HepG2 (cell line): ENCODE measurements around the gene RBM22. TPM values are rescaled to one million over a fixed set of nuclear protein-coding genes. Genes with fewer than 3 reads are reported as not detected.

Experiments used
- CC2D1A ChIP-seq: sonication (generic); formaldehyde crosslinking; IDR thresholded peaks from 2 replicates; pipeline ENCODE4 v1.8.1; 2023; ENCODE audit warnings: mild to moderate bottlenecking, missing genetic modification reagents
- FOXO1 ChIP-seq: sonication (generic); formaldehyde crosslinking; IDR thresholded peaks from 2 replicates; pipeline ENCODE4 v1.4.0; 2020; ENCODE audit warnings: missing genetic modification reagents
- MAFK ChIP-seq, 2 experiments: IDR thresholded peaks in 1 of 2; conservative IDR thresholded peaks in 1 of 2; 2 replicates each; pipeline ENCODE4 v1.6.1; 2011; ENCODE audit warnings: improper control_type of control experiment in 2 of 2, low read length in 2 of 2
- MLXIP ChIP-seq: sonication (generic); formaldehyde crosslinking; IDR thresholded peaks from 2 replicates; pipeline ENCODE4 v1.9.0; 2021; ENCODE audit warnings: missing genetic modification reagents, borderline replicate concordance
- NCOA5 ChIP-seq: sonication (generic); formaldehyde crosslinking; IDR thresholded peaks from 2 replicates; pipeline ENCODE4 v1.4.0; 2020; ENCODE audit warnings: missing genetic modification reagents
- RARA ChIP-seq: IDR thresholded peaks from 2 replicates; pipeline ENCODE4 v1.6.1; 2016; ENCODE audit warnings: missing genetic modification reagents, missing compliant biosample characterization
- SP1 ChIP-seq, 2 experiments: fragments of 450-650 bp in 1 of 2; sonication (generic) in 1 of 2; formaldehyde crosslinking in 1 of 2; IDR thresholded peaks; 2 replicates each; pipeline versions ENCODE4 v1.4.0 to v1.6.1; 2016 to 2020; ENCODE audit warnings: missing genetic modification reagents in 1 of 2
- TBP ChIP-seq: sonication (generic); formaldehyde crosslinking; IDR thresholded peaks from 2 replicates; pipeline ENCODE4 v1.5.0; 2020; ENCODE audit warnings: missing genetic modification reagents
- YEATS2 ChIP-seq: sonication (generic); formaldehyde crosslinking; IDR thresholded peaks from 2 replicates; pipeline ENCODE4 v1.4.0; 2020; ENCODE audit warnings: missing genetic modification reagents, borderline replicate concordance
- ZNF350 ChIP-seq: sonication (generic); formaldehyde crosslinking; IDR thresholded peaks from 2 replicates; pipeline ENCODE4 v1.4.0; 2020; ENCODE audit warnings: mild to moderate bottlenecking, low read depth, missing genetic modification reagents, borderline replicate concordance
- ZNF550 ChIP-seq: sonication (generic); formaldehyde crosslinking; IDR thresholded peaks from 2 replicates; pipeline ENCODE4 v1.4.0; 2020; ENCODE audit warnings: mild to moderate bottlenecking, missing genetic modification reagents, borderline replicate concordance
- ZNF761 ChIP-seq: sonication (generic); formaldehyde crosslinking; conservative IDR thresholded peaks from 2 replicates; pipeline ENCODE4 v1.4.0; 2020; ENCODE audit warnings: mild to moderate bottlenecking, missing genetic modification reagents
- ZNF766 ChIP-seq: sonication (generic); formaldehyde crosslinking; IDR thresholded peaks from 2 replicates; pipeline ENCODE4 v1.5.0; 2020; ENCODE audit warnings: missing genetic modification reagents, borderline replicate concordance
- ZNF780A ChIP-seq: sonication (generic); formaldehyde crosslinking; IDR thresholded peaks from 2 replicates; pipeline ENCODE4 v1.8.0; 2022; ENCODE audit warnings: mild to moderate bottlenecking, missing genetic modification reagents, moderate library complexity
- polyA plus RNA-seq, 8 experiments: library from polyadenylated mRNA; depleted of rRNA in 3 of 8; stranded (reverse) in 7 of 8; unstranded in 1 of 8; fragments of >200 nt; fragmentation: Illumina TruSeq in 4 of 8; extraction: Trizol in 4 of 8; gene quantifications; 2 replicates each; pipeline versions ENCODE4 v1.2.1 to v1.2.3, GENCODE V29; 2011 to 2016; ENCODE audit warnings: low read depth in 4 of 8, missing spikeins in 1 of 8, mixed read lengths in 1 of 8; ENCODE audit not compliant: insufficient read depth in 1 of 8
- total RNA-seq, 5 experiments: library from RNA; depleted of rRNA; stranded (reverse); fragments of >200 nt; fragmentation: Illumina TruSeq; extraction: Trizol; gene quantifications; 2 replicates each; pipeline ENCODE4 v1.2.3, GENCODE V29; 2016; ENCODE audit warnings: low read depth in 1 of 5
- TF ChIP-seq, protein P1 (sequence below): sonication (generic); formaldehyde crosslinking; IDR thresholded peaks from 2 replicates; pipeline ENCODE4 v1.9.0; 2021; ENCODE audit warnings: mild to moderate bottlenecking, missing genetic modification reagents
- TF ChIP-seq, protein P2 (sequence below): sonication (generic); formaldehyde crosslinking; IDR thresholded peaks from 2 replicates; pipeline ENCODE4 v1.4.0; 2020; ENCODE audit warnings: missing genetic modification reagents, mild to moderate bottlenecking, borderline replicate concordance

RBM22 gene
- total and polyA plus RNA-seq, 2 of the 13 experiments (the other 11 are each of a cell fraction or from before 2014, with no cell fraction given) = 28.3 to 35.0 TPM

DNA sequence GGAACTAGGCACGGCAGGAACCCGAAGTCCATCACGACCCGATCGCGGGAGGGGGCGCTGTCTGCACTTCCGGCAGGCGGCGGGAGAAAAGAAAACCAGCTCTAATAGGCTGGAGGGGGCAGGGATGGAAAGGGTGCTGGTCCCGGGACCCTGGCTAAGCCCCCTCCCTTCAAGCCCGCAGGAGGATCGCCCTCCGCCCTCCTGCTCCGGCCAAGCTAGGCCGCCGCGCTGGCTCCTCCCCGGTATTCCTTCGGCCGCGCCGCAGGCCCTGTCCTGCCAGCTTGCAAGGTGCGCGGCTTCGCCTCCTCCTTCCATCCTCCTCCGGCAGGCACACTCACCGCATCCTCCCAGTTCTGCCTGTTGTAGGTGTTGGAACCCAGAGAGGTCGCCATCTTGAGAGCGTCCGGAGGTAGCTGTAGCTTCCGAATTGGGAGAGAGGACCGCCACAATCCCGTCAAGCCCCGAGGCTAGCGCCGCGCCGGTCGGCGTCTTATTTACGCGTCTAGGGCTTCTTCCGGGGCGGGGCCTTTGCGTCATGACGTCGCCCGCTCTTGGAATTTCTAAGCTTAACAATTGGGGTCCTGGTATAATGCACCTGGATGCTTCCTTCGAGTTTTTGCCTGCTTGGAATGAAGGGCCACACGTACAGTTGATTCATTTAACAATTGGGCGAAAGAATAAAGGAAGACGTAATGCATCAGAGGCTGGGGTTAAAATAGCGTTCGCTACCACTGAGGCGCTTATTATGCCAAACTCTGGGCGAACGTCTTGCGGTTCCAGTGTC is at the start of gene RBM22 (continued):
- TF ChIP-seq CC2D1A = no peak
- TF ChIP-seq MAFK (conservative IDR thresholded peaks at IDR 0.05 in 1 of 2, IDR thresholded peaks at IDR 0.05 in 1 of 2; ENCODE audit: low read length in 2 of 2) = no peak
- TF ChIP-seq ZNF350 = peak; percentile 87; the same call in 1 of the 2 replicates
- TF ChIP-seq ZNF780A = no peak
- TF ChIP-seq ZNF766 (CRISPR knock-in tag) = 0 out of 2 replicates have a peak, but pooled peaks have one; percentile 19
- TF ChIP-seq, protein P1, sequence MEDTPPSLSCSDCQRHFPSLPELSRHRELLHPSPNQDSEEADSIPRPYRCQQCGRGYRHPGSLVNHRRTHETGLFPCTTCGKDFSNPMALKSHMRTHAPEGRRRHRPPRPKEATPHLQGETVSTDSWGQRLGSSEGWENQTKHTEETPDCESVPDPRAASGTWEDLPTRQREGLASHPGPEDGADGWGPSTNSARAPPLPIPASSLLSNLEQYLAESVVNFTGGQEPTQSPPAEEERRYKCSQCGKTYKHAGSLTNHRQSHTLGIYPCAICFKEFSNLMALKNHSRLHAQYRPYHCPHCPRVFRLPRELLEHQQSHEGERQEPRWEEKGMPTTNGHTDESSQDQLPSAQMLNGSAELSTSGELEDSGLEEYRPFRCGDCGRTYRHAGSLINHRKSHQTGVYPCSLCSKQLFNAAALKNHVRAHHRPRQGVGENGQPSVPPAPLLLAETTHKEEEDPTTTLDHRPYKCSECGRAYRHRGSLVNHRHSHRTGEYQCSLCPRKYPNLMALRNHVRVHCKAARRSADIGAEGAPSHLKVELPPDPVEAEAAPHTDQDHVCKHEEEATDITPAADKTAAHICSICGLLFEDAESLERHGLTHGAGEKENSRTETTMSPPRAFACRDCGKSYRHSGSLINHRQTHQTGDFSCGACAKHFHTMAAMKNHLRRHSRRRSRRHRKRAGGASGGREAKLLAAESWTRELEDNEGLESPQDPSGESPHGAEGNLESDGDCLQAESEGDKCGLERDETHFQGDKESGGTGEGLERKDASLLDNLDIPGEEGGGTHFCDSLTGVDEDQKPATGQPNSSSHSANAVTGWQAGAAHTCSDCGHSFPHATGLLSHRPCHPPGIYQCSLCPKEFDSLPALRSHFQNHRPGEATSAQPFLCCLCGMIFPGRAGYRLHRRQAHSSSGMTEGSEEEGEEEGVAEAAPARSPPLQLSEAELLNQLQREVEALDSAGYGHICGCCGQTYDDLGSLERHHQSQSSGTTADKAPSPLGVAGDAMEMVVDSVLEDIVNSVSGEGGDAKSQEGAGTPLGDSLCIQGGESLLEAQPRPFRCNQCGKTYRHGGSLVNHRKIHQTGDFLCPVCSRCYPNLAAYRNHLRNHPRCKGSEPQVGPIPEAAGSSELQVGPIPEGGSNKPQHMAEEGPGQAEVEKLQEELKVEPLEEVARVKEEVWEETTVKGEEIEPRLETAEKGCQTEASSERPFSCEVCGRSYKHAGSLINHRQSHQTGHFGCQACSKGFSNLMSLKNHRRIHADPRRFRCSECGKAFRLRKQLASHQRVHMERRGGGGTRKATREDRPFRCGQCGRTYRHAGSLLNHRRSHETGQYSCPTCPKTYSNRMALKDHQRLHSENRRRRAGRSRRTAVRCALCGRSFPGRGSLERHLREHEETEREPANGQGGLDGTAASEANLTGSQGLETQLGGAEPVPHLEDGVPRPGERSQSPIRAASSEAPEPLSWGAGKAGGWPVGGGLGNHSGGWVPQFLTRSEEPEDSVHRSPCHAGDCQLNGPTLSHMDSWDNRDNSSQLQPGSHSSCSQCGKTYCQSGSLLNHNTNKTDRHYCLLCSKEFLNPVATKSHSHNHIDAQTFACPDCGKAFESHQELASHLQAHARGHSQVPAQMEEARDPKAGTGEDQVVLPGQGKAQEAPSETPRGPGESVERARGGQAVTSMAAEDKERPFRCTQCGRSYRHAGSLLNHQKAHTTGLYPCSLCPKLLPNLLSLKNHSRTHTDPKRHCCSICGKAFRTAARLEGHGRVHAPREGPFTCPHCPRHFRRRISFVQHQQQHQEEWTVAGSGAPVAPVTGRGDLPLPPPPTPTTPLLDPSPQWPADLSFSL (CRISPR knock-in tag) = no peak
- TF ChIP-seq ZNF550 (CRISPR knock-in tag) = no peak
- TF ChIP-seq MLXIP (CRISPR knock-in tag) = no peak
- no peak for TF ChIP-seq RARA (CRISPR knock-in tag)
- peak; percentile 63; the same call in 1 of the 2 replicates for TF ChIP-seq FOXO1 (CRISPR knock-in tag)
- TF ChIP-seq YEATS2 = peak; percentile 94
- no peak for TF ChIP-seq NCOA5 (CRISPR knock-in tag)
- no peak for TF ChIP-seq SP1 (IDR thresholded peaks at IDR 0.05)
- peak; percentile 89 for TF ChIP-seq SP1 (CRISPR knock-in tag; IDR thresholded peaks at IDR 0.05)
- no peak for TF ChIP-seq TBP (CRISPR knock-in tag)
- TF ChIP-seq ZNF761 = no peak
- TF ChIP-seq, protein P2, sequence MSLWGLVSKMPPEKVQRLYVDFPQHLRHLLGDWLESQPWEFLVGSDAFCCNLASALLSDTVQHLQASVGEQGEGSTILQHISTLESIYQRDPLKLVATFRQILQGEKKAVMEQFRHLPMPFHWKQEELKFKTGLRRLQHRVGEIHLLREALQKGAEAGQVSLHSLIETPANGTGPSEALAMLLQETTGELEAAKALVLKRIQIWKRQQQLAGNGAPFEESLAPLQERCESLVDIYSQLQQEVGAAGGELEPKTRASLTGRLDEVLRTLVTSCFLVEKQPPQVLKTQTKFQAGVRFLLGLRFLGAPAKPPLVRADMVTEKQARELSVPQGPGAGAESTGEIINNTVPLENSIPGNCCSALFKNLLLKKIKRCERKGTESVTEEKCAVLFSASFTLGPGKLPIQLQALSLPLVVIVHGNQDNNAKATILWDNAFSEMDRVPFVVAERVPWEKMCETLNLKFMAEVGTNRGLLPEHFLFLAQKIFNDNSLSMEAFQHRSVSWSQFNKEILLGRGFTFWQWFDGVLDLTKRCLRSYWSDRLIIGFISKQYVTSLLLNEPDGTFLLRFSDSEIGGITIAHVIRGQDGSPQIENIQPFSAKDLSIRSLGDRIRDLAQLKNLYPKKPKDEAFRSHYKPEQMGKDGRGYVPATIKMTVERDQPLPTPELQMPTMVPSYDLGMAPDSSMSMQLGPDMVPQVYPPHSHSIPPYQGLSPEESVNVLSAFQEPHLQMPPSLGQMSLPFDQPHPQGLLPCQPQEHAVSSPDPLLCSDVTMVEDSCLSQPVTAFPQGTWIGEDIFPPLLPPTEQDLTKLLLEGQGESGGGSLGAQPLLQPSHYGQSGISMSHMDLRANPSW (CRISPR knock-in tag) = 0 out of 2 replicates have a peak, but pooled peaks have one; percentile 41
